ENCODE results near the gene DHRS7.

The DHRS7 gene

GRCh38 chr14:60165547-60165876 is 314 bp upstream of the DHRS7 start:
- H3K4me1 ChIP-seq (ENCODE audit: insufficient read depth, low read length), result peaks cover 22% of the 10 kb centered on the region
- no peak overlapping the region for H3K27ac ChIP-seq (ENCODE audit: low read depth, low read length)
- H3K9ac ChIP-seq (ENCODE audit: low read depth, low read length), result peak overlapping the region; percentile 80; the same call in 1 of the 2 replicates
- H3K4me3 ChIP-seq (ENCODE audit: low read length), result peak overlapping the region; percentile 75
- H3K36me3 ChIP-seq (ENCODE audit: insufficient read depth, low read length), result no peaks in the 10 kb centered on the region
- no peaks in the 10 kb centered on the region for H3K9me3 ChIP-seq (ENCODE audit: insufficient read depth, low read depth, low read length)
- WGBS, result 37% methylated on average over 4 of the region's 4 CpGs
- H3K27me3 ChIP-seq (ENCODE audit: insufficient read depth, low read length), result peaks cover 13% of the 10 kb centered on the region

- Histone ChIP-seq H3K9me3 (ENCODE audit: insufficient read depth, low read depth, low read length) (no peaks in the 10 kb centered on the region), H3K27ac (ENCODE audit: low read depth, low read length) (no peak overlapping the region), H3K36me3 (ENCODE audit: insufficient read depth, low read length) (no peaks in the 10 kb centered on the region), H3K27me3 (ENCODE audit: insufficient read depth, low read length) (peaks cover 13% of the 10 kb centered on the region), H3K9ac (ENCODE audit: low read depth, low read length) (peak overlapping the region; percentile 80; the same call in 1 of the 2 replicates), H3K4me3 (ENCODE audit: low read length) (peak overlapping the region; percentile 75), H3K4me1 (ENCODE audit: insufficient read depth, low read length) (peaks cover 22% of the 10 kb centered on the region)
- 50% methylated on average over 5 of the region's 5 CpGs for WGBS
Observed at GRCh38 chr14:60164404-60164711, 840 bp downstream of the DHRS7 start.

- WGBS, result 75% methylated on average over 5 of the region's 6 CpGs
- H3K4me1 ChIP-seq (ENCODE audit: insufficient read depth, low read length), result peaks cover 22% of the 10 kb centered on the region
- no peak overlapping the region for H3K27ac ChIP-seq (ENCODE audit: low read depth, low read length)
- H3K36me3 ChIP-seq (ENCODE audit: insufficient read depth, low read length), result no peaks in the 10 kb centered on the region
- H3K9ac ChIP-seq (ENCODE audit: low read depth, low read length), result no peak overlapping the region
- peak overlapping the region; percentile 75; the same call in 1 of the 2 replicates for H3K4me3 ChIP-seq (ENCODE audit: low read length)
- no peaks in the 10 kb centered on the region for H3K9me3 ChIP-seq (ENCODE audit: insufficient read depth, low read depth, low read length)
- peaks cover 13% of the 10 kb centered on the region for H3K27me3 ChIP-seq (ENCODE audit: insufficient read depth, low read length)
Observed at GRCh38 chr14:60163693-60164092, 1.5 kb downstream of the DHRS7 start.

GRCh38 chr14:60161196-60162107 is 3.7 kb downstream of the DHRS7 start:
- no peak overlapping the region for H3K4me3 ChIP-seq (ENCODE audit: low read length)

GRCh38 chr14:60160422-60160821 is 4.8 kb downstream of the DHRS7 start:
- WGBS, result 96% methylated on average over 7 of the region's 7 CpGs
- Histone ChIP-seq H3K4me1 (ENCODE audit: insufficient read depth, low read length) (peaks cover 22% of the 10 kb centered on the region), H3K27me3 (ENCODE audit: insufficient read depth, low read length) (0 out of 2 replicates have a peak, but pooled peaks cover 2% of the 10 kb centered on the region), H3K9me3 (ENCODE audit: insufficient read depth, low read depth, low read length) (no peaks in the 10 kb centered on the region), H3K27ac (ENCODE audit: low read depth, low read length) (no peak overlapping the region), H3K9ac (ENCODE audit: low read depth, low read length) (no peak overlapping the region), H3K4me3 (ENCODE audit: low read length) (no peak overlapping the region), H3K36me3 (ENCODE audit: insufficient read depth, low read length) (no peaks in the 10 kb centered on the region)

More at GRCh38 chr14:60161196-60162107, 3.7 kb downstream of the DHRS7 start:
- Histone ChIP-seq H3K9me3 (ENCODE audit: insufficient read depth, low read depth, low read length) (no peaks in the 10 kb centered on the region), H3K27me3 (ENCODE audit: insufficient read depth, low read length) (peaks cover 13% of the 10 kb centered on the region), H3K9ac (ENCODE audit: low read depth, low read length) (no peak overlapping the region), H3K4me1 (ENCODE audit: insufficient read depth, low read length) (peaks cover 22% of the 10 kb centered on the region), H3K36me3 (ENCODE audit: insufficient read depth, low read length) (no peaks in the 10 kb centered on the region), H3K27ac (ENCODE audit: low read depth, low read length) (no peak overlapping the region)
- 64% methylated on average over 2 of the region's 2 CpGs for WGBS

- H3K27ac ChIP-seq (ENCODE audit: low read depth, low read length), result no peak overlapping the region
- peaks cover 7% of the 10 kb centered on the region; the same call in 1 of the 2 replicates for H3K36me3 ChIP-seq (ENCODE audit: insufficient read depth, low read length)
- H3K4me1 ChIP-seq (ENCODE audit: insufficient read depth, low read length), result peaks cover 7% of the 10 kb centered on the region
- no peak overlapping the region for H3K4me3 ChIP-seq (ENCODE audit: low read length)
- H3K27me3 ChIP-seq (ENCODE audit: insufficient read depth, low read length), result no peaks in the 10 kb centered on the region
- no peak overlapping the region for H3K9ac ChIP-seq (ENCODE audit: low read depth, low read length)
- no peaks in the 10 kb centered on the region for H3K9me3 ChIP-seq (ENCODE audit: insufficient read depth, low read depth, low read length)
- WGBS, result 98% methylated on average over 2 of the region's 2 CpGs
Observed at GRCh38 chr14:60154671-60155070, 10.5 kb downstream of the DHRS7 start.

- no peak overlapping the region for H3K4me3 ChIP-seq (ENCODE audit: low read length)
- H3K27me3 ChIP-seq (ENCODE audit: insufficient read depth, low read length), result no peaks in the 10 kb centered on the region
- H3K9me3 ChIP-seq (ENCODE audit: insufficient read depth, low read depth, low read length), result no peaks in the 10 kb centered on the region
- no peak overlapping the region for H3K9ac ChIP-seq (ENCODE audit: low read depth, low read length)
- no peak overlapping the region for H3K27ac ChIP-seq (ENCODE audit: low read depth, low read length)
- peaks cover 7% of the 10 kb centered on the region for H3K4me1 ChIP-seq (ENCODE audit: insufficient read depth, low read length)
- WGBS, result 97% methylated on average over 3 of the region's 3 CpGs
- H3K36me3 ChIP-seq (ENCODE audit: insufficient read depth, low read length), result peaks cover 9% of the 10 kb centered on the region; the same call in 1 of the 2 replicates
Observed at GRCh38 chr14:60153991-60154390, 11.2 kb downstream of the DHRS7 start.

- WGBS, result 55% methylated on average over 3 of the region's 3 CpGs
- H3K4me3 ChIP-seq (ENCODE audit: low read length), result no peak overlapping the region
- no peaks in the 10 kb centered on the region for H3K27me3 ChIP-seq (ENCODE audit: insufficient read depth, low read length)
- no peak overlapping the region for H3K27ac ChIP-seq (ENCODE audit: low read depth, low read length)
- H3K36me3 ChIP-seq (ENCODE audit: insufficient read depth, low read length), result peaks cover 9% of the 10 kb centered on the region; the same call in 1 of the 2 replicates
- no peak overlapping the region for H3K9ac ChIP-seq (ENCODE audit: low read depth, low read length)
- peaks cover 7% of the 10 kb centered on the region for H3K4me1 ChIP-seq (ENCODE audit: insufficient read depth, low read length)
- H3K9me3 ChIP-seq (ENCODE audit: insufficient read depth, low read depth, low read length), result no peaks in the 10 kb centered on the region
Observed at GRCh38 chr14:60151715-60152114, 13.5 kb downstream of the DHRS7 start.

GRCh38 chr14:60134702-60135101 is 30.5 kb downstream of the DHRS7 start:
- Histone ChIP-seq H3K27ac (ENCODE audit: low read depth, low read length) (no peak overlapping the region), H3K9ac (ENCODE audit: low read depth, low read length) (no peak overlapping the region), H3K9me3 (ENCODE audit: insufficient read depth, low read depth, low read length) (no peaks in the 10 kb centered on the region), H3K27me3 (ENCODE audit: insufficient read depth, low read length) (no peaks in the 10 kb centered on the region), H3K4me3 (ENCODE audit: low read length) (no peak overlapping the region), H3K36me3 (ENCODE audit: insufficient read depth, low read length) (peaks cover 31% of the 10 kb centered on the region), H3K4me1 (ENCODE audit: insufficient read depth, low read length) (no peaks in the 10 kb centered on the region)
- no CpG with 5 or more reads among the region's 3 CpGs for WGBS

GRCh38 chr14:60133487-60133886 is 31.7 kb downstream of the DHRS7 start:
- Histone ChIP-seq H3K9me3 (ENCODE audit: insufficient read depth, low read depth, low read length) (no peaks in the 10 kb centered on the region), H3K4me3 (ENCODE audit: low read length) (no peak overlapping the region), H3K27ac (ENCODE audit: low read depth, low read length) (no peak overlapping the region), H3K9ac (ENCODE audit: low read depth, low read length) (no peak overlapping the region), H3K36me3 (ENCODE audit: insufficient read depth, low read length) (peaks cover 36% of the 10 kb centered on the region), H3K27me3 (ENCODE audit: insufficient read depth, low read length) (no peaks in the 10 kb centered on the region), H3K4me1 (ENCODE audit: insufficient read depth, low read length) (no peaks in the 10 kb centered on the region)
- WGBS, result 96% methylated on average over 2 of the region's 2 CpGs

- Histone ChIP-seq H3K9me3 (ENCODE audit: insufficient read depth, low read depth, low read length) (no peaks in the 10 kb centered on the region), H3K27me3 (ENCODE audit: insufficient read depth, low read length) (no peaks in the 10 kb centered on the region), H3K4me1 (ENCODE audit: insufficient read depth, low read length) (no peaks in the 10 kb centered on the region), H3K27ac (ENCODE audit: low read depth, low read length) (no peak overlapping the region), H3K36me3 (ENCODE audit: insufficient read depth, low read length) (peaks cover 84% of the 10 kb centered on the region), H3K9ac (ENCODE audit: low read depth, low read length) (no peak overlapping the region), H3K4me3 (ENCODE audit: low read length) (no peak overlapping the region)
Observed at GRCh38 chr14:60125918-60126317, 39.3 kb downstream of the DHRS7 start.

Data from HUES64 (cell line).